Activated CD8-positive, alpha-beta memory T cell treated with anti-CD3 and anti-CD28 coated beads, Interleukin-2, amount 50 U/mL, for 24 hours (primary cell): ENCODE results near the gene TIRAP.
"Not testable (repeated sequence)": the region's sequence is repeated elsewhere in the genome, so short reads cannot be mapped to it uniquely, and the experiment has no call there.

Experiments
- DNase-seq: peaks from one replicate; pipeline ENCODE4 v3.0.0-alpha.2; 2020; ENCODE audit errors: extremely low read depth

TIRAP gene, protein sequence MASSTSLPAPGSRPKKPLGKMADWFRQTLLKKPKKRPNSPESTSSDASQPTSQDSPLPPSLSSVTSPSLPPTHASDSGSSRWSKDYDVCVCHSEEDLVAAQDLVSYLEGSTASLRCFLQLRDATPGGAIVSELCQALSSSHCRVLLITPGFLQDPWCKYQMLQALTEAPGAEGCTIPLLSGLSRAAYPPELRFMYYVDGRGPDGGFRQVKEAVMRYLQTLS

DNA sequence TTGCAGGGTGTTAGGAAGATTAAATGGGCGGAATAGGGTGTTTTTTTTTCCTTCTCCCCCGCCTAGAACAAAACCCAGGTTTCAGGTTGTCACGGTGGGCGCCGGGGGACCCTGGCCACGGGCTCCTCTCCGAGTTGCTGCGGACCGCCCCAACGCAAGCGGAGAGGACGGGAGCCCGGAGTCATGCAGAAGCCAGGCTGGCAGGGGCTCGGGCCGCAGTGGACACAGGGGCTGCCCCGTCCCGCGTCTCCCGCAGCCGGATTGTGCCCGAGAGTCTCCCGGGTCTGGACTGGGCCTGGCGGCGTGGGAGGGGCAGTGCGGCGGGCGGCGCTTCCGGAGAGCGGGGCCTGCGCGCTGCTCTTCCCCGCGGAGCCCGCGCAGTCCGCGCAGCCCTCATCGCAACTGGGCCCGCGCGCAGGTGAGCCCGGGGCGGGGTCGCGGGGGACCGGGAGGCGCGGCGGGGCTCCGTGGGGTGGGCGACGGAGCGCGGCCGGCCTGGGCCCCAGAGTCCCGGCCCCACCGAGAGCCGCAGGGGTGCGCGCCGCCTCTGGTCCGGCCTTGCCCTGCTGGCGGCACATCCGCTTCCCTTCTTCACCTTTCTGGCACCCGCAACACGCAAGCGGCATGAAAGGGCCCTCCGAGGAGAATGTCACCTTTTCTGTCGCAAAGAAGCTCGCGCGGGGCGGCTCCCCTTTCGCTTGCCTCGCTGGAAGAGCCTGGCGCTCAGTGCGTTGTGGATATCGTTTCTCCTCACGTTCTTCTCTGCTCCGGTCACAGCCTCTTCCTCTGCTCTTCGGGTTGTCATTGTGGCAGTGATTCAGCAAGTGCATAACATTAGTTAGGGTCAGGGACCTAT lies at the start of gene TIRAP:
Gene TIRAP (plus strand): TSS at position 358 of the 856 bp plus-strand sequence. CDS start 7,802 bp downstream, outside the sequence.
- DNase-seq, result no peak

DNA sequence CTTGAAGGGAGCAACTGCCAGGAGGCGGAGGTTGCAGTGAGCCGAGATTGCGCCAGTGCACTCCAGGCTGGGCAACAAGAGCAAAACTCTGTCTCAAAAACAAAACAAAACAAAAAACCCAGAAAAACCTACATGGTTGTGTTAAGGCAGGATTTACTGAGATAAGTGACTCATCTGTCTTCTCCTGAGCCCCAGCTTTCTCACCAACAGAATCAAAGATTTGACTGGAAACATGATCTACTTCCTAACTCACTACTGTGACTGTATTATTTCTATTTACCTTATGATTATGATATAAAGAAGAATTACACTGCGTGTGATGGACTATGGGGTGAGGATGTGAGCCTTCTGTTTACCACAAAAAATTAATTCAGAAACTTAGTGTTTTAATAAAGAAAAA lies 49.5 kb upstream of the TIRAP start:
- DNase-seq, result no peak

DNA sequence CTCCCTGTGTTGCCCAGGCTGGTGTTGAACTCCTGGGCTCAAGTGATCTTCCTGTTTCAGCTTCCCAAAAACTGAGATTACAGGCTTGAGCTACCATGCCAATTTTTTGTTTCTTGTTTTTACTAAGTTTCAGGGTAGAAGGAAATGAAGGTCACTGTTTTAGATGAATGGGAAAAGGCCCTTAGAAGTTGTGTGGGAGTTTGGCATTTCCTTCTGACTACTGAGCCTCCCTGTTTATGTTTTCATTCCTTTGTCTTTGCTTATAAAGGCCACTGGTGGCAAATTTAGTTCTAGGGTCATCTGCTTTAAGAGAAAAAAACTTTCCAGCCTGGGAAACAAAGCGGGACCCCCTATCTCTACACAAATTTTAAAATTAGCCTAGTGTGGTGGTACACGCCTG lies 36.3 kb upstream of the TIRAP start:
- DNase-seq, result no peak

DNA sequence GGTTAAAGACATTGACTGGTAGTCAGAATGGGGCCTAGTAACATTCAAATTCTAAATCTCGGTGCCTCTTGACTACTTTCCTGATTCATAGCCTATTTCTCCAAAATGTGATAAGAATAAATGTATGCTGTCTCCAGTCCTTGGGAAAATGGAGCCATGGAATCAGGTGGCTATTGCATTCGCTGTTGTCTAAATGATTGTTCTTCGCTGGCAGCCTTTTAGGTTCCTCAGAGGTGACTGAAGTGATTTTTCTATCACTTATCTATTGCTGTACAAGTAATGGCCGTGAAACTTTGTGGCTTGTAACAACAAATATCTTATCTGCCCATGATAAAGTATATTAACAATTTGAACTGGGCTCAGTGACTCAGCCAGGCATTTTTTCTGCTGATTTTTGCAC lies 29.6 kb upstream of the TIRAP start:
- no peak for DNase-seq

DNA sequence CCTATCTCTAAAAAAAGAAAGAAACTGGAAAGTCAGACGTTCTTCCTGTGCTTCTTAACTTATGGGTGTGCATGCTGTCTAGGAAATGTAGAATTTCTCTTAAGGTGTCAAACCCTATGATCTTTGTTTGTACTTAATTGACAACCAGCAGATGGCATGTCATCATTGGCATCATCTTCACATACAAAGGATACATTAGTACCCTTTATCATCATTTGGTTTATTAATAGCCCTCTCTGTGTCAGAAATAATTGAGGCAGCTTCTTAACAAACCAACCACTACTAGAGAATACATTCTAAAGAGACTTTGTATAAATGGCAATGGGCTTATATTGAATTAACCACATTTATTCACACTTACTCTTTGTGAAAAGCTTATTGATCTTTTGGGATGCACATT lies 28.1 kb upstream of the TIRAP start:
- DNase-seq, result no peak

DNA sequence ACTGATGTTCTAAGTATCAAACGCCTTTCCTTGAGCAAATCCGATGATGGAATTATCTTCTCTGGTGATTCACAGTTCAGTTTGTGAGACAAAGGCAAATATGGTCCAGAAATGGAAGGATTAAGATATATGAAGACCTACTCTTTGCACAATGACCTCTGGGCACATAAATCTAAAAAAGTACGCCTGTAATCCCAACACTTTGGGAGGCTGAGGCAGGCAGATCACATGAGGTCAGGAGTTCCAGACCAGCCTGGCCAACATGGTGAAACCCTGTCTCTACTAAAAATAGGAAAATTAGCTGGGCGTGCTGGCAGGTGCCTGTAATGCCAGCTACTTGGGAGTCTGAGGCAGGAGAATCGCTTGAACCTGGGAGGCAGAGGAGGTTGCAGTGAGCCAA lies 27.4 kb upstream of the TIRAP start:
- DNase-seq, result not testable (repeated sequence)

DNA sequence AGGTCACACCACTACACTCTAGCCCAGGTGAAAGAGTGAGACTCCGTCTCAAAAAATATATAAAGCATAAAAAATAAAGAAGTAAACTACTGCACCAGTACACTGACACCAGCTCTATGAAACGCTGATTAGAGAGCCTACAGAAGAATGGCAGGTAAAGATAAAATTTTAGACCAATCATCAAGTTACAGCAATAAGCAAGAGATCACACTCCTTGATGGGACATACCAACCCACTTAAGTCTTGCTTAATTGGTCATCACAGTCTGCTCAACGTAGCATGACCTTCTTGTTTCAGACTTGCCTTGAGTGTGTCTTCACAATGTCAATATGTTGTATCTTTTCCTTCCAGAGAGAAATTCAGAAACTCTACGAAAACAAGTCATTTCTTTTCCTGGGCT lies 26.7 kb upstream of the TIRAP start:
- DNase-seq, result no peak

DNA sequence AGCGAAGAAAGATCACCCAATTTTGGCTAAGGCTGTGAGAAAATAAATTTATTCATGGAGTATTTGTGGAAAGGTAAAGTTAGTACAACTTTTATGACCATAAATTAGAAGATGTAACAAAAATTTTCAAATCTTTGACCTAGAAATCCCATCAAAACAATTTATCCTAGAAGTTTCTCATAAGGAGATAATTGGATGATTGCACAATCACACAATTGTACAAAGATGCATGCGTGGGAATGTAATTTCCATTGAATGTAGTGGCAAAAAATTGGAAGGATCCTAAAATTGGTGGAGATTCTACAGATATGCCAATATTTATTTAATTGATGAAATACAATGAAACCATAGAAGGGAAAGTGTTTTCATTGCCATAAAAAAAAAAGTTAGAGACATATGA lies 25.7 kb upstream of the TIRAP start:
- DNase-seq, result no peak

DNA sequence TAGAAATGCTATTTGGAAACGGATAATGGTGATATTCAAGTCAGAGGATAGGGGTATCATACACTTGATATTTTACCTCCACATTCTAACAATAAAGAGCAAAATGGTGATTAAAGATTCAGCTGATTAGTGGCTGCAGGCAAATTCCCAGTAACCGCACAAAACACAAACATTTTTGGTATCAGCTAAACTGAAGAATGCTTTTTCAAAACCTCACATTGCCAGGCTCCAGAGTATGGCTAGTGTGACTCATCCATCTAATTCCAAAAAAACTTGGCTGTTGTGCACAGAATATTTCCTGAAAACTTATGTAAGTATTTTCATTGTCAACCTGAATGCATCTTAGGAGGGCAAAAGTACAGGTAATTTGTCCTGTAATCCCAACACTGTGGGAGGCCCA lies 25.1 kb upstream of the TIRAP start:
- no peak for DNase-seq

DNA sequence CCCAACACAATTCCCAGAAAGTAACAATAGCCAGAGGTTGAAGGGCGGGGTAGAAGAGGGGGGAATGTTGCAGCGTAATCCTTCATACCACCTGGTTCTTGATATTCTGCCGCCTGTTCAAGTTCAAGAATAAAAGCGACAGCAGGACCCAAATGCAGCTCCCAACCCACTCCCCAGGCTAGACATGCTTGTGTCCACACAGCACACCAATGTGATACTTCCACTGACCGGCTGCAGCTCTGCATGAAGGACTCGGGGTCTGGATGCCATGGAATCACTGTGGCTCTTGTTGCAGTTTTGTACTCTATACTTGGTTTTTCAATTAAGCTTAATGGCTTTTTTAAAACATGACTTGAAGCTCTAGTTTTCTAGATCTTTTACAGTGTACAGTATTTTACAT lies 20.7 kb upstream of the TIRAP start:
- DNase-seq, result no peak

DNA sequence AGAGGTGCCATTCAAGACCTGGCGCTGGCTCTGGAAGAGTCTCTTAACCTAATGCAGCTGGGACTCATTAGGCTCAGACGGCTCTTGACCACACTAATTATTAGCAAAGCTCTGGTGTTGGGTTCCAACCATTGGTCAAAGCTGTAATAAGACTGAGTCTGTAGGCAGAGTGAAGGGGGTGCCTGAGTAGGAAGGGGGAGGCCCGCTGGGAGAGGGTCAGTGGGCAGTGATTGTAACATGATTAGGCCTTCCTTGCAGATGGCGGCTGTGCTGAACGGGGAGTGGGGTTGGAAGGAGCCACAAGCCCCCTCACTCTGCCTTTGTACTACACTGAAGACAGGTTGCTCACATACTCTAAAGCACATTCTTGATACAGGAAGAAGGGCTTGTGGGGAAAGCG lies 19.4 kb upstream of the TIRAP start:
- DNase-seq, result no peak

DNA sequence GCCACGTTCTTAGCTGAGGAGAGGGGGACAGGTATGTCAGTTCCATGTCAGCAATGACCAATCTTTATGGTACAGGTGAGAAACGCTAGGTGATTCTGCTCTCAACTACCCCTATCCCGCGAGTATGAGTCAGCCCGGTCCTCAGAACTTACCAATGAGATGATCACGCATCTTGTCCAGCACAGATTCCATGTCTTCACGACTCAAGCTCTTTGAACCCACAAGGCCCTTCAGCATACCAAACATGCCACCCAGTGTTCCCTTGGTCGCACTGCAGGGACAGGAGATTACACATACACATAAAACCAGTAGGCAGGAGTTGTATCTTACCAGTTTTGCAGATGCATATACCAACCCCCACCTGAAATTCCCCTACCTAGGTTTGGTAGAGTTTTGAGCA lies 17.1 kb upstream of the TIRAP start:
- no peak for DNase-seq

DNA sequence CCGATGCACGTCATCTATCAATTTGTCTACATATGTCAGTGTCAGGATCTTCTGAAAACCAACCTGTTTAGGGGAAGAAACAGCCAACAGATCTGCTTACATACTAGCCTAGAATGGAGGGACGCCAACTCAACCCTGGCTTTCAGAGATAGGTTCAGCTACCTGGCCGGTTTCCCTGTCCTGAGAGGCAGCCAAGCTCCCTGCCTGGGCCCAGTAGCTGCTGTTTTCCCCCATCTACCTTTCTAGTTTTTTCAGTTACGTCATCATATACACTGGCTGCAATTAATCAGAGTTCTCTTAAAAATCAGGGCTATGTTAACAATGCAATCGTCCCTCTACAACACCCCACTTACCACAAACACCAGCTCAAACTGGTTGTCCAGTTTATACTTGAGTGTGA lies 15.2 kb upstream of the TIRAP start:
- DNase-seq, result no peak

DNA sequence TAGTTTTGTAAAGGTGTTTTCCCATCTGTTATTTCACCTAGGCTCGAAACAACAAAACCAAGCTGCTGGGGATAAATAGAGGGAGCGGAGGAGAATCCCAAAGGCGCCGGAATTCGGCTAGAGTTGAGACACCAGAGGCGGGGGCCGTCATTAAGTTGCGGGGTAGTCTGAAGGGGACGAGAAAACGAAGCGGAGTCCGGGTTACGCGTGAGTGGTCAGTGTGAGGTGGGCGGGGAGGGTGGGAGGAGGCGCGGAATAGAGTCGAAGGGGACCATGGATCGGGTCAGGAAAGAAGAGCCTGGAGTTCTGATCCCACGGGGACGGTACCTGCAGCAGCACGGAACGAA lies 14.6 kb upstream of the TIRAP start:
- no peak for DNase-seq

DNA sequence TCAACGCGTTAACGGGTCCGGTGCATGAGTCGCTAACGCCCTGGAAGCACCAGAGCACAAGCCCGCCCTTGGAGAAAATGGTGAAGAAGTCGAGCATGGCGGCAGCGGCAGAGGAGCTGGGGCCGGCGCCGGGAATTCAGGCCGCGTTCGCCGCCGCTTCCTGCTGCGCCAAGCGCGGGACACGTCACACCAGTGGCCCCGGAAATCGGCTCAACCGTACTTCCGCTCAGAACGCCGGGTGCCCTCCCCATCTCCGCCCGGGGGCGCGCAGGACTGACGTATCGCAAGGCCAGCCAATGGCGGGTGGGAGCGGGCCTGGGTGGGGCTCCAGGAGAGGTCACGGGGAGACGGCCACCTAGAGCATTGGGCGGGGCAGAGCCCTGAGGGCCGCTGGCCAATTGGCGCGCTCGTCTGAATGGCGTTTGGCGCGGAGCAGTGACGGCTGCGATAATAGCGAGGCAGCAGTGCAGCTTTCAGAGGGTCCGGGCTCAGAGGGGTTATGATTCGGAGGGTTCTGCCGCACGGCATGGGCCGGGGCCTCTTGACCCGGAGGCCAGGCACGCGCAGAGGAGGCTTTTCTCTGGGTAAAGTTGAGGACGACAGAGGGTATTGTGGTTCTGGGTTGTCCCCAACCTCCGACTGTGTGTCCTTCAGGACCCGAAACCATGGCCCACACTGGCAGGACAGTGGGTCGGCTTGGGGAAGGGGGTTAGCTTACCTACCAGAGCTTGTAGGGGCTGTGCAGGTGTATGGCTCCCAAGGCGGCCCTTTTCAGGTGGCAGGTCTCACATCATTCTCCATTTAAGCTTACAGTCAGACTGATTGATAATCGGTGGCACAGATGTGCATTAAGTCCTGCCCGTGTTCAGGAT lies 13.9 kb upstream of the TIRAP start, which contains the start of the genes FOXRED1 and SRPRA:
Gene FOXRED1 (plus strand): TSS at position 447 of the 872 bp plus-strand sequence. CDS start 53 bp downstream, at position 500.
Gene SRPRA (minus strand): TSS at position 188 of the 872 bp plus-strand sequence. CDS start 91 bp downstream, at position 97.
- peak; percentile 98 for DNase-seq

DNA sequence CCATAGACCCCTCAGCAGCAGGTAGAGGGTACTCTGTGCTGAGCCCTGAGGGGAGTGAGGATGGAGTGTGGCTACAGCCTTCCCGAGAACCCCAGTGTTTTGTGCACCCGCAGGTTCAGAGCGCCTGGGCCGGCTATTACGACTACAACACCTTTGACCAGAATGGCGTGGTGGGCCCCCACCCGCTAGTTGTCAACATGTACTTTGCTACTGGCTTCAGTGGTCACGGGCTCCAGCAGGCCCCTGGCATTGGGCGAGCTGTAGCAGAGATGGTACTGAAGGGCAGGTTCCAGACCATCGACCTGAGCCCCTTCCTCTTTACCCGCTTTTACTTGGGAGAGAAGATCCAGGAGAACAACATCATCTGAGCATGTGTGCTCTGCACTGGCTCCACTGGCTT lies 5.6 kb upstream of the TIRAP start:
- DNase-seq, result no peak

DNA sequence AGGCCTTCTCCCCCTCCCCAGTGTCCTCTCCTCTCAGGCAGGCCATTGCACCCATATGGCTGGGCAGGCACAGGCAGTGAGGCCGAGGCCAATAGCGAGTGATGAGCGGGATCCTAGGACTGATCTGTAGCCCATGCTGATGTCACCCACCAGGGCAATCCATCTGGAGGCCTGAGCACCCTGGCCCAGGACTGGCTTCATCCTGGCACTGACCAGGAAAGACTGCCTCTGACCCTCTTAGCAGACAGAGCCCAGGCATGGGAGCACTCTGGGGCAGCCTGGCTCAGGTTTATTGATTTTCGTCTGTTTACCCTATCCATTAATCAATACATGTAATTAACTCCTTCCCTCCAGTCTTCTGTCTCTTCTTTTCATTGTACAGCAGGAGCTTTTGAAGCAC lies 5.1 kb upstream of the TIRAP start:
- DNase-seq, result no peak

DNA sequence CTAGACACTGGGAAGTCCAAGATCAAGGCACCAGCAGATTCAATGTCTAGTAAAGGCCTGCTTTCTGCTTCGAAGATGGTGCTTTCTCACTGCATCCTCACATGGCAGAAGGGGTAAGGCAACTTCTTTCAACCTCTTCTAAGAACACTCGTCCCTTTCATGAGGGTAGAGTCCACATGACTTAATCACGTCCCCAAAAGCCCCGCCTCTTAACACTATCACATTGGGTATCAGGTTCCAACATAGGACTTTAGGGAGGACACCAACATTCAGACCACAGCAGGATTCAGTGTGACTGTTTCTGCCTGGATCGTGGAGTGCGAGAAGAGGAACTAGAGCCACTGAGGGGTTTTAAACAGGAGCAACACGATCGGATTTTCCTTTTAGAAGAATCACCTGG lies 3.7 kb upstream of the TIRAP start:
- no peak for DNase-seq

DNA sequence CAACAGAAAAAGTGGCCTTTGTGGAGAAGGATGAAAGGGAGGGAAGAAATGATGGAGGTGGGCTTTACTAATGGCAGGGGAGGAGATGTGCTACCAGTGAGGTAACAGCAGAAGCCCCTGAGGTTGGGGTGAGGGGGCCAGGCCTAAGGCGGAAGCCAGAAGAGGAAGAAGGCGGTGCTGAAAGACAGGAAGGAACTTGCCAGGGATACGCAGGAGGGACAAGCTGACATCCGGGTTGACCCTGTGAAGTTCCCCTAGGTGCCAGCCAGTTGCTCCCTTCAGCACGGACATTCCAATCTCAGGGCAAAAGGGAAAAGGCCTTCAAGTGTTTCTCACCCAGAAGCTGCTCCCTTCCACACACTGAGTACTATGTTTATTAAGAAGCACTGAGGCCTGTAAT lies 2.3 kb upstream of the TIRAP start:
- DNase-seq, result no peak

DNA sequence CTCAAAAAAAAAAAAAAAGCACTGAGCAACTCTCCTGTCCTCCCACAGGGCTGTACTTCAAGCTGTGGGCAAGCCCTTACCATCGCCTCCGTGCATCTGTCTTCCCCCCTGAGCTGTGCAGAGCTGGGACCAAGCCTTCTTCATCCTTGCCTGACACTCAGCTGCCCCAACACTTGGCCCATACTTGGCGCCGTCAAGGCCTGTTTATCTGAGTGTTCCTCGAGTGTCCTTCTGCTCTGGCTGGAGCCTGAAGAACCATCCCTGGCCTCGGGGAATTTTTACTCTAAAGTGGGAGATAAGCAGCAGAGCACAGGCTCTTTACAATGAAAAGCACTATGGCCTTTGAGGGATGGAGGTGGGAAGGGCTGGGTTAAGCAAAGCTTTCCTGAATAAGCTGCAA lies 1.6 kb upstream of the TIRAP start:
- DNase-seq, result no peak

DNA sequence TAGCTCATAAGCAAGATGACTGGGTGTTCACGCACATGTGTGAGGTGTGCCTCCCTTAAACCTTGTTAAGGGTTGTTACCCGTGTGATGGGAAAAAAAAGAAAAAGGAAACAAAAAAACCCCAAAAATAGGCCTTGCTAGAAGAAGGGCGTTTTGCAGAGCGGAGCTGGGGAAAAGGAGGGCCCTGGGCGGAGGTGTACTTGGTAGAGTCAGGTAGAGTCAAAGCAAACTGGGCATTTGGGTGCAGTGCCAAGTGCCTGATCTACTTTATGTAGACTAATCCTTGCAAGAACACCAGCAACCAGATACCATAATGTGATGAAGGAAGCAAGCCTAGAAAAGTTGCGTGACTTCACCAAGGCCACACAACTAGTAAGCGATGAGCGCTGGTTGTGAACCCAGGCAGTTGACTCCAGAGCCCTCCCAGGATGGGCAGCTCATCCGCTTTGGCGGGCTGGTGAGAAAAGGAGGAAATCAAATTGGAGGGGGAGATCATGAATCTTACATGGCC lies 1.2 kb upstream of the TIRAP start:
- no peak for DNase-seq

DNA sequence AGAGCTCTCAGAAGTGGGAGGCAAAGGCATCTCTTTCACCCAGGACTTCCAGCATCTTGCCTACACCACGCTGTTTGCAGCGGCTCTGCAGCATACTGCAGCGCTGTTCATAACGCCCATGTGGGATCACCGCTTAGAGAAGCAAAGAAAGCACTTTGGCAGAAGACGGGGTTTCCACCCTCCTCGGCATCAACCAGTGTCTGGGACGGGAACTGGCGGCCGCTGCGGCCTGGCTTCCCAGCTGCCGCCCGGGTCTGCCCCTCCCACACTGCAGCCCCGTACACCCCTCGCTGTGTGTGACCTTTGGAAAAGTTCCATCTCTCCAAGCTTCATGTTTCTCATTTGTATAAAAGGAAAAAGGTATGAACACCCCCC lies 545 bp upstream of the TIRAP start:
- DNase-seq, result no peak
